Right renal pelvis (tissue), 4 donors: ENCODE data around the gene HBB. TPM values are rescaled to one million over a fixed set of nuclear protein-coding genes. Genes with fewer than 3 reads are reported as not detected.
"Not testable (repeated sequence)": the region's sequence is repeated elsewhere in the genome, so short reads cannot be mapped to it uniquely, and the experiment has no call there.

Source experiments
- DNase-seq, 4 donors: peaks; one replicate each; pipeline ENCODE4 v3.0.0-alpha.2; 2013; ENCODE audit warnings: low read depth in 4 of 4, low spot score in 3 of 4, missing footprints in 1 of 4
- polyA plus RNA-seq, 4 donors: library from polyadenylated mRNA; unstranded; fragments of 120-200 nt; gene quantifications; one replicate each; pipeline ENCODE4 v1.2.1, GENCODE V29; 2013; ENCODE audit not compliant: insufficient read length in 4 of 4

The HBB gene
- polyA plus RNA-seq, 4 donors, result 127 to 236 (median 129) TPM

DNA sequence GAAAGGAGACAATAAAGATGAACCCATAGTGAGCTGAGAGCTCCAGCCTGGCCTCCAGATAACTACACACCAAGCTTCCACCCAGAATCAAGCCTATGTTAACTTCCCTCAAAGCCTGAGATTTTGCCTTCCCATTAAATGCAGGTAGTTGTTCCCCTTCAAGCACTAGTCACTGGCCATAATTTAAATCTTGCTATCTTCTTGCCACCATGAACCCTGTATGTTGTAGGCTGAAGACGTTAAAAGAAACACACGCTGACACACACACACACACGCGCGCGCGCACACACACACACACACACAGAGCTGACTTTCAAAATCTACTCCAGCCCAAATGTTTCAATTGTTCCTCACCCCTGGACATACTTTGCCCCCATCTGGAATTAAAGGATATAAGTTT lies 21.6 kb upstream of the HBB start:
- not testable (repeated sequence) for DNase-seq

DNA sequence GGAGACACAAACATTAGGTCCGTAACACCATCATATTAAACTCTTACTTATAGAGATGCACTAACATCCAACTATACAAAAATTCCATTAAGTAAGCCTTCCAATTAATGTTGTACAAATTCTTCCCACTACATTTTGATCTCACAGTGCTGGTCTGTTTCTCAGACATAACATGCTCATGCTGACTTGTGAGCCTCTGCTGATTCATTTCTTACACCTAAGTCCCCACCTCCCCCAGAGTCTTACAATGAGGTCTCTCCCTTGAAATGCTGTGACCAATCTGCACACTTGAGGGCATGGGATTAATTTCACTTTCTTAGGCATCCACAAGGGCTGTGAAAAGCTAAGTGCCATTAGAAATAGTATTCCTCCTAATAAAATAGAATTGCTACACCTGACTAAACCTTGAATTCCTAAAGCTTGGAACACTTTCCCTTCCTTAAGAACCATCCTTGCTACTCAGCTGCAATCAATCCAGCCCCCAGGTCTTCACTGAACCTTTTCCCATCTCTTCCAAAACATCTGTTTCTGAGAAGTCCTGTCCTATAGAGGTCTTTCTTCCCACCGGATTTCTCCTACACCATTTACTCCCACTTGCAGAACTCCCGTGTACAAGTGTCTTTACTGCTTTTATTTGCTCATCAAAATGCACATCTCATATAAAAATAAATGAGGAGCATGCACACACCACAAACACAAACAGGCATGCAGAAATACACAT lies 20.8 kb upstream of the HBB start:
- no peak for DNase-seq

DNA sequence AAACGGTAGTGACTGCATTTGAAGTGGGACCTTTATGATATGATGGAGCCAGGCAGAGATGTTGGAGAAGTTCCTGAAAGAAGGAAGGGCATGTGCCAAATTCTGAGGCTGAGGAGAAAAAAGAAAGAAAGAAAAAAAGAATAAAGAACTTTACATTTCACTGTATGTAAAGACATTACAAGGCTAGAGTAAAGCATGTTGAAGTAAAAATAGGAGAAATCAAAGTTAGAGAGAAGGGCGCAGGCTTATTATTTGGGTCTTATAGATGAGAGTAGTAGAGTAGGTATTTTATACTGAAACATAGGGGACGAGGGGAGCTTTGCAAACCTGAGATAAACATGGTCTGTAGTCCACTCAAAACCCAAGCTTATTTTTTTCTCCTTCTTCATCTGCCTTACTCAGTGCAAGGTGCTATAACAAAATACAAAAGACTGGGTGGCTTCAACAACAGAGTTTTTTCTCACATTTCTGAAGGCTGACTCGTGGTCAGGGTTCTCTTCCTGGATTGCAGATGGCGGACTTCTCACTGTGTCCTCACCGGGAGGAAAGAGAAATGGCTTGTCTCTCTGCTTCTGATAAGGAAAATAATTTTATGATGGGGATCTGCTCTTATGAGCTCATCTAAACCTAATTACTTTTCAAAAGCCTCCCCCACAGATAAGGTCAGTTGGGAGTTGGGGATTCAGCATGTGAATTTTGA lies 20.1 kb upstream of the HBB start:
- no peak for DNase-seq

DNA sequence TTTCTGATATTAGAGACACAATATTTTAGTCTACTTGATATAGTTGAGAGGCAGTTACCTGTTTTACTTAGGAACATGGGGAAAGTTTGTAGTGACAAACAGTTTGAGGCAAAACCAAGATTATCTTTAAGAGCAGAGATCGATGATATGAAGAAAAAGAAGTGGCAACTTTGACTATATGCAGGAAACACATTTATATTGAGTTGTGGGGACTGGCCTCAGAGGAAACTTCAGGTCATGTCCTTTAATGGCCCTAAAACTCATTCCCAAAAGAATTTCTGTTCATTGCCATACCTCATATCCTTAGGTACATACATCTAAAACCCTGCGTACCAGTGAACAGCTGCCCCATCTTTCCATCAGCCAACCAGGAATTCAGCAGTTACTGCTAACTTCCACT lies 18.3 kb upstream of the HBB start:
- DNase-seq, result no peak

DNA sequence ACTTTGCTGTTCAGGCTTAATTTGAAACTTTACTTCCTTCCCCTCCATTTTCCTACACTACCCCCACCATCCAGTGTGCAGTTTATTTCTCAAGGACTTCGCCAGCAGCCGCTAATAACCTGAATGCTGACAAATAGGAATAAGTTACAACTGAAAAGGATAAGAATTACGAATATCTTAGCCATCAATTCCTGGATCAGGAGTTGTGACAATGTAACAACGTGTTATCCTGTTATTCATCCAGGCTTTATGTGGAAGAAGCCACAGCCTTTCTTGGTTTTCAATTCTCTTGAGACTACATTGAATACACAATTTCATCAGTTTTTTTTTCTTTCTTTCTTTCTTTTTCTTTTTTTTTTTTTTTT lies 16.9 kb upstream of the HBB start:
- DNase-seq, result no peak

DNA sequence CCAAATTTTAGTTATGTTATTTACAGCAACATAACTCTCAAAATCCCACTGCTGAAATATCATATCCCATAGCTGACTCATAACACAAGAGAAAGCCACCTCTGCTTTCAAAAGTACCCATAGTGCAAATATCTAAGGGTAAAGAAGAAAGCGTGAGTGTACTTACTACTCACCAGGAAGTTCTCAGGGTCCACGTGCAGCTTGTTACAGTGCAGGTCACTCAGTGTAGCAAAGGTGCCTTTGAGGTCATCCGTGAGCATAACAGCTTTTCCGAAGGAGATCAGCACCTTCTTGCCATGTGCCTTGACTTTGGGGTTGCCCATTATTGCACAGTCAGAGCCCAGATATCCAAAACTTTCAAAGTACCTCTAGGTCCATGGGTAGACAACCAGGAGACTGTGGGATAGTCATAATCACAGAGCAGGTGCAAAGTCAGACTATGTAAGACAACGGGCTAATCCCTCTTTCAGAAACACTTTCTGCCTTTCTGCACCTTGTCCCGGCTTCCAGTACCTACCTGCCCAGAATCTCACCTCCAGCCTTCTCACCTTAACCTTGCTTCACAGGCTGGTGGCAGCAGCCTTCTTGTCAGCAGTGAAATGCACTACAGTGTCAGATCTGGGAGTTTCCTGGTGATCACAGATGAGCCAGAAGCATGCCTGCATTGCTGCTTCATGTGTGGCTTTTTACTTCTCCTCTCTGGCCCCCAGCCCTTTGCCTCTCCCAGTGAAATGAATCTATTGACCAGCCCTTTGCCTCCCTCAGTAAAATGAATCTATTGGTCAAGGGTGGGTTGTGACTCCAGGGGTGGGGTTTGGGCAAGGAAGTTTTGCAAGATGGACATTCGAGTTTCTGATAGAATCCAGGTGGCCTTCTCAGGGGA lies 16.3 kb upstream of the HBB start:
- no peak for DNase-seq

DNA sequence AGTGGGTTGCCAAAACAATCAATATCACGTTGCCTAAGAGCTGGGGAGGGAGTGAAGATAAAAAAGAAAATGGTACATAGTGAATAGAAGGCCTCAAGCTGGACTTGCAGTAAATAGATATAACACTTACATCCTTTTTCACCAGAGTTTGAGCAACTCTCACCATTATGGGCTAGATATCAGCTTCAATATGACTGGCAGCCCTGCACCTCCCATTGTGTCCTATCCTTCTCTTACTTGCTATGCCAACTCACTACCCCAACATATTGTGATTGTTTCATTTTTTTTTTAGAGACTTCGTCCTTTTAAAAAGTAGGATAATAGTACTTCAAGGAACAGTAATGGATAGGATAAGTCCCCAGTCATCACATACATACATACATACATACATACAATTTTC lies 15.3 kb upstream of the HBB start:
- no peak for DNase-seq

DNA sequence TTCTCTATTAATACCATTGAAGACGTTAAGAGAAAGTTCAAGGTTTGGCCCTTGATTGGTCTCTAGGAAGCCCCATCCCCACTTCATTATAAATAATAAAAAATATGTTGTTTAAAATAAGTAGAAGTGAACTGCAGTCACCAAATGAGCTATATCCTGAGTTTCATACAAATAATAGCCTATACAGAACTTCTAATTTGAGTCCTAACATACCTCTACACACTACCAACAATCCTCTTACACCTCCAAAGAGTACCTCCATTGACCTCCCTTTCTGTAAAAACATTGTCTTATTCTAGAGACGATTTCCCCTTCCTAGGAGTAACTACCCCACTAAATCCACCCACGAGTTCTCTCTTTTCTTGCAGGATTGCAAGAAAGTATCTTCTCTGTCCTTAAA lies 14.6 kb upstream of the HBB start:
- DNase-seq, result no peak

DNA sequence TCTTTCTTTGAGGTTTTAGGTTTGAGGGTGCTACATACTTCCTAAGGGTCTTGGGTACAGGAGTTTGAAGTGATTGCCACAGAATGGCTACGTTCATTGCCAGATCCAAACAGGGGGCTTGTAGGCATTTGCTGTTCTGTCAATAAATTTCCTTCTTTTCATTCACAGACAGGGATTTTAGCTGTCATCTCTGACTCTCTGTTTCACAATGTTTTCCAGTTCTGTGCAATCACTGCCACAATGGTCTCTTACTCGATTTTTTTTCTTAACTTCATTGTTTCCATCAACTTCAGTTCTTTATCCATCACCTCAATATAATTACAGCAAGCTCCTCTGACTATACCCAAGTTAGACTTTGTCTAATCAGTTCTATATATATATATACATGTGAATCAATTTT lies 13.6 kb upstream of the HBB start:
- no peak for DNase-seq

DNA sequence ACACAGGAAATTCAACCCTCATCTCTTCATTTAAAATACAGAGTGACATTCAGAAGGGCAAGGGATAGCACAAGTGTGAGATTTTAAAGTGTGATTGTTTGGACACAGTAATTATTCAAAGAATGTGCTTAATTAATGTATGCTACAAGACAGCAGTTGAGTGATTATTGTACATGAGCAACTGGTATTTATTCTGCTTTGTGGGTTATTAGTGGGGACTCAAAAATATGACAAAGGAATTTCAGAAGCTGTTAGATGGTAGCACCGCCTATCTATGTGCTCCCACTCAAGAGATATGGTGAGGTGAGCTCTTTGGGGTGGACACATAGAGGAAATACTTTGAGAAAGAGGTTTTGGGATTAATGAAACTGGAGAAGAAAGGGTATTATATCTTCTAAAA lies 13.2 kb upstream of the HBB start:
- DNase-seq, result no peak

DNA sequence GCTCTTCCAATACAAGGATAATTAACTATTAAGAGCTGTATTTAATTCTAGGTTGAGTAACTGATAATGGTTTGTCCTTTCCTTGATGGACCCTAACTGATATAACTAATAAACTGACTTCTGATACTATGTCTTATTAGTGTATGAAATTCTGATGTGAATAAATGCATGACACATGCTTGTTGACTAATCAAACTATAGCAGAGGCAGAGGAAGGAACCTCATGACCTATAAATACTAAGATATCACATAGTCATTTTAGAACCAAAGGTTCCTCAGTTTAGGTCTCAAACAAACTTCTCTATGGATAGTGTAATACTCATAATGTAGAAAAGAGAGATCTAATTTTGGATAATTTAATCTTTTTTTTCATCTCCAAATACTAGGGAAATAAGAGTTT lies 12.2 kb upstream of the HBB start:
- DNase-seq, result no peak

DNA sequence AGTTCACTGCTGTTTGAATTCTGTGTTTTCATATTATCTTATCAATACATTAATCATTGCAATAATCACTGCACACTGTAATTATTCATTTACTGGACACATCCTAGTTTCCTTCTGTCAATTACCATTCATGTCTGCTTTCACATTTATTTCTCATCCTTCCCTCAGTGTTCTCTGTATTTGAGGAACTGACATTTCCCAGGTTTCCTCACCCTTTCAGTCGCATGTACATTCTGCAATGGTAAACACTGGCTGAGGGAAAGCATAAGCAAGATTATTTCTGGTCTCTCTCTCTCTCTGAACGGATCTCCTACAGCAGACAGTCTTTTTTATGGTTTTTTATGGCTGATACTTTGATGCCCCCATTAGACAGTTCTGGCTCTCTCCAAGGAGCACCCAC lies 11.6 kb upstream of the HBB start:
- no peak for DNase-seq

DNA sequence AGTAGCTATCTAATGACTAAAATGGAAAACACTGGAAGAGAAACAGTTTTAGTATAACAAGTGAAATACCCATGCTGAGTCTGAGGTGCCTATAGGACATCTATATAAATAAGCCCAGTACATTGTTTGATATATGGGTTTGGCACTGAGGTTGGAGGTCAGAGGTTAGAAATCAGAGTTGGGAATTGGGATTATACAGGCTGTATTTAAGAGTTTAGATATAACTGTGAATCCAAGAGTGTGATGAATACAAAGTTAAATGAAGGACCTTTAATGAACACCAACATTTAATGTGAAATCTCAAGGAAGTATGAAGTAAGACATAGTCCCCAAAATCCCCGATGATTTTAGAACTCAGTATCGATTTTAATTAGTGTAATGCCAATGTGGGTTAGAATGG lies 10.5 kb upstream of the HBB start:
- no peak for DNase-seq

DNA sequence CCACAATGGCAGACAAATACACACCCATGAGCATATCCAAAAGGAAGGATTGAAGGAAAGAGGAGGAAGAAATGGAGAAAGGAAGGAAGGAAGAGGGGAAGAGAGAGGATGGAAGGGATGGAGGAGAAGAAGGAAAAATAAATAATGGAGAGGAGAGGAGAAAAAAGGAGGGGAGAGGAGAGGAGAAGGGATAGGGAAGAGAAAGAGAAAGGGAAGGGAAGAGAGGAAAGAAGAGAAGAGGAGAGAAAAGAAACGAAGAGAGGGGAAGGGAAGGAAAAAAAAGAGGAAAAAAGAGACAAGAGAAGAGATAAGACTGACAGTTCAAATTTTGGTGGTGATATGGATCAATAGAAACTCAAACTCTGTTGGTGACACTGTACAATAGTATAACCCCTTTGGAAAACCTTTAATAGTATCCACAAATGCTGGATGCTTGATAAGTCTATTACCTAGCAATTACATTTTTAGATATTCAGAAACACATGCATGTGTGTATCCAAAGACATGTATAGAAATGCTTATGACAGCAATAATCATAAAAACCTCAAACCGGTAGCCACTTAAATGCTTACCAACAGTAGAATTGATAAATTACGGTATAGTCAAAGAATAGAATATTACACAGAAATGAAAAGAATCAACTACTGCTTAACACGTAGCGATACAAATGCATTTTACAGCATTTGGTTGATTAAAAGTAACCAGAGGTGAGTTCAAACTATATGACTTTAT lies 8.7 kb upstream of the HBB start:
- no peak for DNase-seq

DNA sequence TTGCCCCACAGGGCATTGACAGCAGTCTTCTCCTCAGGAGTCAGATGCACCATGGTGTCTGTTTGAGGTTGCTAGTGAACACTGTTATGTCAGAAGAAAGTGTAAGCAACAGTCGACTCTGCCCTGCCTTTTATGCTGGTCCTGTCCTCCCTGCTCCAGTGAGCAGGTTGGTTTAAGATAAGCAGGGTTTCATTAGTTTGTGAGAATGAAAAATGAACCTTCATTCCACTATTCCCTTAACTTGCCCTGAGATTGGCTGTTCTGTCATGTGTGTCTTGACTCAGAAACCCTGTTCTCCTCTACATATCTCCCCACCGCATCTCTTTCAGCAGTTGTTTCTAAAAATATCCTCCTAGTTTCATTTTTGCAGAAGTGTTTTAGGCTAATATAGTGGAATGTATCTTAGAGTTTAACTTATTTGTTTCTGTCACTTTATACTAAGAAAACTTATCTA lies 7.5 kb upstream of the HBB start, which contains the start of gene HBD:
HBD (minus strand) TSS at position 103 of the 454 bp plus-strand sequence; CDS start at position 53, 50 bp downstream.
- no peak for DNase-seq

DNA sequence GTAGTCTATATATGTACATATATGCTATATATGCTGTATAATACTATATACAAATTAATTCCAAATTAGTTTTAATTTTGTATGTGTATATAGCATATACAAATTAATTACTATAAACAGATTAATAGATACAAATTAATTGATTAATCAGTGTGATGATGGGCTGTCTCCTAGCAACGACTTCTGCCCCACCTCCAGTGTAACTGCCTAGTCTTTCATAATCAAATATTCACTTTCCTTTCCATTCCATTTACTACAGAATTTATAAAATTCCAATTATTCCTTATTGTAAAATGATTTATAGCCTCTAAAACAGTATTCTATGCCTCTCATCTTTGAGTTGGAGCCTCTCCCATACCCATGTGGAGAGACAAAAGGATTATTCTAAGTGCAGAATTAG lies 6.4 kb upstream of the HBB start:
- DNase-seq, result no peak

DNA sequence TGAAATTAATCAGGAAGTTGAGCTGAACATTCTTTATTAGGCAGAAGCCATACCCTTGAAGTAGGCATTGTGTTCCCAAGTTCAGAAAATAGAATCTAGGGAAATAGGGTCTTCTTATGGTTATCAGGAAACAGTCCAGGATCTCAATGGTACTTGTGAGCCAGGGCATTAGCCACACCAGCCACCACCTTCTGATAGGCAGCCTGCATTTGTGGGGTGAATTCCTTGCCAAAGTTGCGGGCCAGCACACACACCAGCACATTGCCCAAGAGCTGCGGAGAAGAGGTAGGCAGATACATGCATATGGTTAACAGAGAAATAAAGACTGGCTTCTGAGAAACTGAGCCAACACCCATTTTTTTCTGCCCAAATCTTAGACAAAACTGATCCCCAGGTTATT lies 6.0 kb upstream of the HBB start:
- DNase-seq, result no peak

DNA sequence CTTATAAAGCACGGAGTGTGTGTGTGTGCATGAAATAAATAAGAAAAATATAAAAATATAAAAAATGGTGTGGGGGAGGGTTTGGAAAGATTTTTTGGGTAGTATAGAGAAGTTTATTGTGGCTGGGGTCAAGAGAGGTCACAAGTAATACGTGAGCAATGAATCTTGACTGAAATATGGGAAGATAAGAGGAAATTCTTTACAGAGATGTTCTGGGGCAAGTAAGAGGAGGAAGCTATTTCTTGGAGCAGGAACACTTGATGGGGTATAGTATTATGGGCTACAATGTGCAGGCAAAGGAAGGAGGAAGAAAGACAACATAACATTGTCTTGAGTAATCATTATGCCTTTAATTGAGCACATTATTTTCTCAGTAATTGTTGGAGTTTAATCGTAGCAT lies 5.3 kb upstream of the HBB start:
- DNase-seq, result no peak

DNA sequence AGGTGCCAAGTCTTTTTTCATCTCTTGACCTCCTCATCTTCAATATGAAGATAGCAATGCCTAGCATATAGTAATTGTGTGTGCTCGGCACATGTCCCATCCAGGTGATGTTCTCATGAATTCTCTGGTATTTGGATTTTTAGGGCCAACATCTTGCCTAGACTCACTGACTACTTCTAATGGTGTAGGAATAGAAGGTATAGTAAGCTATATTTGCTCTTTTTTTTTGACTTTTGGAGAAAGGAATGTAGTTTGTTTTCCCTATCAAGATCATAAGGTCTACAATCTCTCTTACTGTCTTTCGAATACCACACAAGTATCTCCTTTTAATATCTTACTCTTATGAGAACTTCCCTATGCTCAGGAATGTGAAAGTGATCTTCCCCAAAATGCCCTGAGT lies 4.2 kb upstream of the HBB start:
- DNase-seq, result no peak

DNA sequence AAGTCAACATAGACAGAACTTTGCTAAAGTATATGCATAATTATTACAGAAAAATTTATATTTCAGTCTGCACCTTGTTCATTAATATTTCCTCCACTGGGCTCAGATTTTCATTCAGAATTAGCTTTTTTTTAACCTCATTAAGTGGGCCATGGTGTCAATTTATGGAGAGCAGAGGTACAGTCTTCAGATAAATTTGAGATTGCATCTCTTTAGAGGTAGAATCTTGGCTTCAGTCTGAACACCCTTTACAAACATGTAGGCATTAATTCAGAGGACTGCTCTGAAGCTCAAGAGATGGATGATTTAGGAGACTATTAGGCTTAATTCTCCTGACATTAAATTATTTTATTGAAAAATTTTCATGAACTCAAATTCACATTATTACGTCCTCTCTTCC lies 3.4 kb upstream of the HBB start:
- no peak for DNase-seq

DNA sequence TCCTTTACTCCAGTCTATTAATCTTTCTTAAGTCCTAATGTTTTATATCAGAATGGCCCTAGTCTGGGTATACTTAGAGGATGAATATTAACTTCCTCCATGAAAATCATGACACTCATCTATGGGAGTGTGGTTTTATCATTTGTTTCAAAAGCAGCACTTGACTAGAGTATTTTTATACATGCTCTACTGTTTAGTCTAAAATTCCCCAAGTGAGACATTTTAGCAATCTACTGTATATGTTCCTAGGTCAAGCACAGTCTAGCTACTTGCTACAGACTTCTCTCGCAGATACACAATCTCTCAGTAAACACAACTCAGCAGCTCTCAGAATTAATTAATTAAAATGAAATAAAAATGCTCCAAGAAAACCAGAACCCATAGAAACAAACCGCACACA lies 2.9 kb upstream of the HBB start:
- no peak for DNase-seq
